Type B pancreatic cell (in vitro differentiated cells): Measurements from ENCODE around the gene CLSTN3. TPM values are rescaled to one million over a fixed set of nuclear protein-coding genes. Genes with fewer than 3 reads are reported as not detected.

Source experiments
- DNase-seq: peaks from one replicate; pipeline ENCODE4 v3.0.0; 2021; ENCODE audit warnings: mixed read lengths; ENCODE audit not compliant: unreplicated experiment; ENCODE audit errors: extremely low spot score
- H3K27ac Mint-ChIP-seq: 2 replicates; pipeline ENCODE4 v1.8.0; 2021; ENCODE audit warnings: mild to moderate bottlenecking, mixed read lengths
- H3K27me3 Mint-ChIP-seq: 2 replicates; pipeline ENCODE4 v1.8.0; 2021; ENCODE audit warnings: mixed read lengths
- H3K36me3 Mint-ChIP-seq: 2 replicates; pipeline ENCODE4 v1.8.0; 2021; ENCODE audit warnings: mixed read lengths
- H3K4me1 Mint-ChIP-seq: one replicate; pipeline ENCODE4 v1.8.0; 2021; ENCODE audit warnings: mixed read lengths; ENCODE audit not compliant: unreplicated experiment
- H3K4me3 Mint-ChIP-seq: 2 replicates; pipeline ENCODE4 v1.8.0; 2021; ENCODE audit warnings: mild to moderate bottlenecking, mixed read lengths
- H3K9me3 Mint-ChIP-seq: 2 replicates; pipeline ENCODE4 v1.8.0; 2021; ENCODE audit warnings: mixed read lengths
- CTCF ChIP-seq: fragments of 200-600 bp; sonication (generic); conservative IDR thresholded peaks from 2 replicates; pipeline ENCODE4 v1.5.0; 2021; ENCODE audit warnings: antibody characterized with exemption, mild to moderate bottlenecking
- total RNA-seq: library from RNA; stranded (reverse); gene quantifications from 2 replicates; pipeline ENCODE4 v1.2.1, GENCODE V29; 2021; ENCODE audit warnings: low replicate concordance

CLSTN3 gene
- total RNA-seq, 1 donor from 2014 or later = 51.6 TPM

- TF ChIP-seq CTCF = no peak
- peaks cover 8% of the 10 kb centered on the region for H3K4me1 Mint-ChIP-seq
- peak within 1 kb of the TSS; percentile 95 for H3K27ac Mint-ChIP-seq
- peak; percentile 88 for DNase-seq
- H3K27me3 Mint-ChIP-seq = peaks cover 2% of the 10 kb centered on the region
- H3K36me3 Mint-ChIP-seq = peaks cover 23% of the 10 kb centered on the region
- no peaks in the 10 kb centered on the region for H3K9me3 Mint-ChIP-seq
- peak within 1 kb of the TSS; percentile 96 for H3K4me3 Mint-ChIP-seq
Observed at GRCh38 chr12:7189398-7190267, 59.5 kb downstream of the CLSTN3 start, which contains the start of gene PEX5. PEX5 (plus strand) TSS chr12:7189686; CDS start chr12:7190378, 692 bp downstream.

- Mint-ChIP-seq H3K27me3 (no peaks in the 10 kb centered on the region), H3K27ac (no peak overlapping the region), H3K36me3 (peaks cover 31% of the 10 kb centered on the region), H3K4me1 (peaks cover 8% of the 10 kb centered on the region), H3K9me3 (no peaks in the 10 kb centered on the region), H3K4me3 (peak overlapping the region; percentile 88)
- TF ChIP-seq CTCF = no peak
- DNase-seq = no peak
Observed at GRCh38 chr12:7190268-7191055, 60.3 kb downstream of the CLSTN3 start.

GRCh38 chr12:7193674-7194073, 63.5 kb downstream of the CLSTN3 start:
- Mint-ChIP-seq H3K4me3 (no peak overlapping the region), H3K27me3 (no peaks in the 10 kb centered on the region), H3K9me3 (no peaks in the 10 kb centered on the region), H3K4me1 (peaks cover 2% of the 10 kb centered on the region), H3K27ac (no peak overlapping the region), H3K36me3 (peaks cover 47% of the 10 kb centered on the region)
- no peak for TF ChIP-seq CTCF
- DNase-seq = no peak

- Mint-ChIP-seq H3K27ac (no peak overlapping the region), H3K27me3 (no peaks in the 10 kb centered on the region), H3K4me3 (no peak overlapping the region), H3K9me3 (no peaks in the 10 kb centered on the region), H3K36me3 (peaks cover 58% of the 10 kb centered on the region), H3K4me1 (no peaks in the 10 kb centered on the region)
- DNase-seq = no peak
- TF ChIP-seq CTCF = no peak
Observed at GRCh38 chr12:7197841-7198240, 67.7 kb downstream of the CLSTN3 start.

GRCh38 chr12:7203109-7203508, 72.9 kb downstream of the CLSTN3 start:
- H3K27me3 Mint-ChIP-seq = no peaks in the 10 kb centered on the region
- H3K9me3 Mint-ChIP-seq = no peaks in the 10 kb centered on the region
- H3K27ac Mint-ChIP-seq = no peak overlapping the region
- no peak for TF ChIP-seq CTCF
- no peak overlapping the region for H3K4me3 Mint-ChIP-seq
- peaks cover 67% of the 10 kb centered on the region for H3K36me3 Mint-ChIP-seq
- no peaks in the 10 kb centered on the region for H3K4me1 Mint-ChIP-seq
- DNase-seq = no peak
